HepG2 (cell line): Measurements from ENCODE around the gene HINT1. TPM values are rescaled to one million over a fixed set of nuclear protein-coding genes. Genes with fewer than 3 reads are reported as not detected.

Experiments used
- ADNP ChIP-seq: sonication (generic); formaldehyde crosslinking; IDR thresholded peaks from 2 replicates; pipeline ENCODE4 v1.4.0; 2020; ENCODE audit warnings: missing genetic modification reagents
- AKAP8 ChIP-seq: sonication (generic); formaldehyde crosslinking; IDR thresholded peaks from 2 replicates; pipeline ENCODE4 v1.5.1; 2020; ENCODE audit warnings: mild to moderate bottlenecking, missing genetic modification reagents
- ATRX ChIP-seq: sonication (generic); formaldehyde crosslinking; IDR thresholded peaks from 2 replicates; pipeline ENCODE4 v1.4.0; 2020; ENCODE audit warnings: missing genetic modification reagents, borderline replicate concordance
- GFI1 ChIP-seq: sonication (generic); formaldehyde crosslinking; IDR thresholded peaks from 2 replicates; pipeline ENCODE4 v1.5.0; 2020; ENCODE audit warnings: missing genetic modification reagents, mild to moderate bottlenecking, borderline replicate concordance
- HDAC2 ChIP-seq: sonication (generic); formaldehyde crosslinking; IDR thresholded peaks from 2 replicates; pipeline ENCODE4 v1.4.0; 2020; ENCODE audit warnings: missing genetic modification reagents
- HMG20B ChIP-seq: conservative IDR thresholded peaks from 2 replicates; pipeline ENCODE4 v1.6.1; 2016; ENCODE audit warnings: missing genetic modification reagents, missing compliant biosample characterization
- MAFG ChIP-seq: sonication (generic); formaldehyde crosslinking; IDR thresholded peaks from 2 replicates; pipeline ENCODE4 v1.5.1; 2020; ENCODE audit warnings: mild to moderate bottlenecking, missing genetic modification reagents
- MNT ChIP-seq: fragments of 450-650 bp; IDR thresholded peaks from 2 replicates; pipeline ENCODE4 v1.6.1; 2016
- MXD3 ChIP-seq: IDR thresholded peaks from 2 replicates; pipeline ENCODE4 v1.6.1; 2016; ENCODE audit warnings: mild to moderate bottlenecking, missing biosample characterization, missing genetic modification reagents
- NONO ChIP-seq, 2 experiments: fragments of 450-650 bp in 1 of 2; sonication (generic) in 1 of 2; formaldehyde crosslinking in 1 of 2; IDR thresholded peaks in 1 of 2; conservative IDR thresholded peaks in 1 of 2; 2 replicates each; pipeline versions ENCODE4 v1.6.1 to v1.8.0; 2017 to 2022; ENCODE audit warnings: mild to moderate bottlenecking in 1 of 2, missing genetic modification reagents in 1 of 2, moderate library complexity in 1 of 2
- RBM39 ChIP-seq: fragments of 200-400 bp; formaldehyde crosslinking; IDR thresholded peaks from one replicate; pipeline ENCODE4 v1.6.1; 2018; ENCODE audit warnings: antibody characterized with exemption, mild to moderate bottlenecking, low read depth, low read length; ENCODE audit not compliant: poor library complexity, severe bottlenecking
- RNF2 ChIP-seq: fragments of 450-650 bp; conservative IDR thresholded peaks from 2 replicates; pipeline ENCODE4 v1.6.1; 2016; ENCODE audit warnings: low read depth
- RXRB ChIP-seq: IDR thresholded peaks from 2 replicates; pipeline ENCODE4 v1.6.1; 2016; ENCODE audit warnings: borderline replicate concordance, missing genetic modification reagents, missing compliant biosample characterization
- SALL2 ChIP-seq: sonication (generic); formaldehyde crosslinking; IDR thresholded peaks from 2 replicates; pipeline ENCODE4 v1.8.1; 2023; ENCODE audit warnings: mild to moderate bottlenecking, missing genetic modification reagents, inconsistent platforms
- SNRNP70 ChIP-seq: fragments of 200-400 bp; formaldehyde crosslinking; IDR thresholded peaks from 2 replicates; pipeline ENCODE4 v1.6.1; 2017; ENCODE audit warnings: mild to moderate bottlenecking, low read depth, low read length, moderate library complexity
- YEATS2 ChIP-seq: sonication (generic); formaldehyde crosslinking; IDR thresholded peaks from 2 replicates; pipeline ENCODE4 v1.4.0; 2020; ENCODE audit warnings: missing genetic modification reagents, borderline replicate concordance
- ZBTB20 ChIP-seq: sonication (generic); formaldehyde crosslinking; IDR thresholded peaks from 2 replicates; pipeline ENCODE4 v1.8.1; 2023; ENCODE audit warnings: missing genetic modification reagents, low read depth, mild to moderate bottlenecking, borderline replicate concordance
- ZNF275 ChIP-seq: sonication (generic); formaldehyde crosslinking; IDR thresholded peaks from 2 replicates; pipeline ENCODE4 v1.8.0; 2022; ENCODE audit warnings: missing genetic modification reagents, mild to moderate bottlenecking, inconsistent platforms, borderline replicate concordance
- ZNF276 ChIP-seq: sonication (generic); formaldehyde crosslinking; IDR thresholded peaks from 2 replicates; pipeline ENCODE4 v1.4.0; 2020; ENCODE audit warnings: mild to moderate bottlenecking, low read depth, missing genetic modification reagents
- ZNF512B ChIP-seq: sonication (generic); formaldehyde crosslinking; IDR thresholded peaks from 2 replicates; pipeline ENCODE4 v1.5.1; 2020; ENCODE audit warnings: missing genetic modification reagents, mild to moderate bottlenecking, borderline replicate concordance
- ZNF878 ChIP-seq: sonication (generic); formaldehyde crosslinking; IDR thresholded peaks from 2 replicates; pipeline ENCODE4 v1.8.1; 2023; ENCODE audit warnings: mild to moderate bottlenecking, missing genetic modification reagents, moderate library complexity
- ZSCAN30 ChIP-seq: sonication (generic); formaldehyde crosslinking; IDR thresholded peaks from 2 replicates; pipeline ENCODE4 v1.5.0; 2020; ENCODE audit warnings: mild to moderate bottlenecking, missing genetic modification reagents
- polyA plus RNA-seq, 8 experiments: library from polyadenylated mRNA; depleted of rRNA in 3 of 8; stranded (reverse) in 7 of 8; unstranded in 1 of 8; fragments of >200 nt; fragmentation: Illumina TruSeq in 4 of 8; extraction: Trizol in 4 of 8; gene quantifications; 2 replicates each; pipeline versions ENCODE4 v1.2.1 to v1.2.3, GENCODE V29; 2011 to 2016; ENCODE audit warnings: low read depth in 4 of 8, missing spikeins in 1 of 8, mixed read lengths in 1 of 8; ENCODE audit not compliant: insufficient read depth in 1 of 8
- total RNA-seq, 5 experiments: library from RNA; depleted of rRNA; stranded (reverse); fragments of >200 nt; fragmentation: Illumina TruSeq; extraction: Trizol; gene quantifications; 2 replicates each; pipeline ENCODE4 v1.2.3, GENCODE V29; 2016; ENCODE audit warnings: low read depth in 1 of 5

The HINT1 gene
- total and polyA plus RNA-seq, 2 of the 13 experiments (the other 11 are each of a cell fraction or from before 2014, with no cell fraction given): 428 to 997 TPM

- TF ChIP-seq NONO (IDR thresholded peaks at IDR 0.05): no peak
- no peak; the same call in 1 of the 2 replicates for TF ChIP-seq NONO (CRISPR knock-in tag; conservative IDR thresholded peaks at IDR 0.05)
- no peak for TF ChIP-seq RBM39
- no peak for TF ChIP-seq MAFG (CRISPR knock-in tag)
- peak; percentile 86; the same call in 1 of the 2 replicates for TF ChIP-seq SALL2 (CRISPR knock-in tag)
- no peak for TF ChIP-seq ATRX (CRISPR knock-in tag)
- TF ChIP-seq RNF2: no peak
- TF ChIP-seq HDAC2: peak; percentile 62
- TF ChIP-seq MNT: no peak
- TF ChIP-seq GFI1: peak; percentile 17; the same call in 1 of the 2 replicates
- no peak for TF ChIP-seq ZNF275 (CRISPR knock-in tag)
- TF ChIP-seq ZSCAN30 (CRISPR knock-in tag): 0 out of 2 replicates have a peak, but pooled peaks have one; percentile 83
- no peak for TF ChIP-seq ZNF878 (CRISPR knock-in tag)
- TF ChIP-seq AKAP8 (CRISPR knock-in tag): no peak
- TF ChIP-seq RXRB (CRISPR knock-in tag): no peak
- TF ChIP-seq YEATS2 (CRISPR knock-in tag): peak; percentile 80
- TF ChIP-seq ZBTB20 (CRISPR knock-in tag): no peak
- peak; percentile 46; the same call in 1 of the 2 replicates for TF ChIP-seq ZNF276 (CRISPR knock-in tag)
- TF ChIP-seq ADNP (CRISPR knock-in tag): no peak
- TF ChIP-seq ZNF512B (CRISPR knock-in tag): no peak
- TF ChIP-seq SNRNP70: no peak
- no peak for TF ChIP-seq HMG20B (CRISPR knock-in tag)
- TF ChIP-seq MXD3 (CRISPR knock-in tag): no peak; the same call in none of the 2 replicates
Measured at GRCh38 chr5:131165119-131165727, at the start of gene HINT1 (continued).
